HepG2 (cell line): ENCODE measurements around the gene TOR1AIP1. TPM values are rescaled to one million over a fixed set of nuclear protein-coding genes. Genes with fewer than 3 reads are reported as not detected.
A peak's percentile ranks its signal among the peaks of the same experiment; 100 is the strongest.

Source experiments
- ARNTL ChIP-seq: sonication (generic); formaldehyde crosslinking; IDR thresholded peaks from 2 replicates; pipeline ENCODE4 v1.4.0; 2020; ENCODE audit warnings: mild to moderate bottlenecking, missing genetic modification reagents
- CEBPB ChIP-seq: IDR thresholded peaks from 2 replicates; pipeline ENCODE4 v1.6.1; 2011; ENCODE audit warnings: low read depth, low read length, improper control_type of control experiment, borderline replicate concordance
- DNMT1 ChIP-seq: sonication (generic); formaldehyde crosslinking; IDR thresholded peaks from 2 replicates; pipeline ENCODE4 v1.5.1; 2020; ENCODE audit warnings: mild to moderate bottlenecking, missing genetic modification reagents
- ELF4 ChIP-seq: sonication (generic); formaldehyde crosslinking; IDR thresholded peaks from 2 replicates; pipeline ENCODE4 v1.5.0; 2020; ENCODE audit warnings: missing genetic modification reagents, mild to moderate bottlenecking, moderate library complexity, borderline replicate concordance
- GABPA ChIP-seq, 2 experiments: IDR thresholded peaks; 2 replicates each; pipeline ENCODE4 v1.6.1; 2011 to 2016; ENCODE audit warnings: low read depth in 2 of 2, low read length in 1 of 2, missing biosample characterization in 1 of 2, missing genetic modification characterization in 1 of 2
- HDAC2 ChIP-seq: sonication (generic); formaldehyde crosslinking; IDR thresholded peaks from 2 replicates; pipeline ENCODE4 v1.4.0; 2020; ENCODE audit warnings: missing genetic modification reagents
- IKZF4 ChIP-seq: sonication (generic); formaldehyde crosslinking; IDR thresholded peaks from 2 replicates; pipeline ENCODE4 v1.5.1; 2020; ENCODE audit warnings: borderline replicate concordance, mild to moderate bottlenecking, low read depth, missing genetic modification reagents; ENCODE audit errors: not compliant biosample characterization
- ISX ChIP-seq: sonication (generic); formaldehyde crosslinking; conservative IDR thresholded peaks from 2 replicates; pipeline ENCODE4 v1.5.0; 2020; ENCODE audit warnings: missing genetic modification reagents
- JDP2 ChIP-seq: sonication (generic); formaldehyde crosslinking; IDR thresholded peaks from 2 replicates; pipeline ENCODE4 v1.8.1; 2022; ENCODE audit warnings: missing genetic modification reagents, borderline replicate concordance
- PLRG1 ChIP-seq: fragments of 450-650 bp; conservative IDR thresholded peaks from 2 replicates; pipeline ENCODE4 v1.6.1; 2016
- RFX5 ChIP-seq: IDR thresholded peaks from 2 replicates; pipeline ENCODE4 v1.6.1; 2011; ENCODE audit warnings: low read depth, low read length, improper control_type of control experiment
- ZBTB1 ChIP-seq: sonication (generic); formaldehyde crosslinking; IDR thresholded peaks from 2 replicates; pipeline ENCODE4 v1.4.0; 2020; ENCODE audit warnings: missing genetic modification reagents, borderline replicate concordance
- ZBTB20 ChIP-seq: sonication (generic); formaldehyde crosslinking; IDR thresholded peaks from 2 replicates; pipeline ENCODE4 v1.8.1; 2023; ENCODE audit warnings: missing genetic modification reagents, low read depth, mild to moderate bottlenecking, borderline replicate concordance
- ZNF263 ChIP-seq: sonication (generic); formaldehyde crosslinking; IDR thresholded peaks from 2 replicates; pipeline ENCODE4 v1.4.0; 2020; ENCODE audit warnings: missing genetic modification reagents
- ZNF460 ChIP-seq: sonication (generic); formaldehyde crosslinking; IDR thresholded peaks from 2 replicates; pipeline ENCODE4 v1.5.1; 2020; ENCODE audit warnings: missing genetic modification reagents, mild to moderate bottlenecking, borderline replicate concordance
- ZNF468 ChIP-seq: sonication (generic); formaldehyde crosslinking; IDR thresholded peaks from 2 replicates; pipeline ENCODE4 v1.8.0; 2022; ENCODE audit warnings: mild to moderate bottlenecking, moderate library complexity, missing genetic modification reagents
- ZNF678 ChIP-seq: sonication (generic); formaldehyde crosslinking; IDR thresholded peaks from 2 replicates; pipeline ENCODE4 v1.4.0; 2020; ENCODE audit warnings: mild to moderate bottlenecking, missing genetic modification reagents
- ZSCAN21 ChIP-seq: sonication (generic); formaldehyde crosslinking; IDR thresholded peaks from 2 replicates; pipeline ENCODE4 v1.8.0; 2022; ENCODE audit warnings: mild to moderate bottlenecking, missing genetic modification reagents, moderate library complexity, borderline replicate concordance
- polyA plus RNA-seq, 8 experiments: library from polyadenylated mRNA; depleted of rRNA in 3 of 8; stranded (reverse) in 7 of 8; unstranded in 1 of 8; fragments of >200 nt; fragmentation: Illumina TruSeq in 4 of 8; extraction: Trizol in 4 of 8; gene quantifications; 2 replicates each; pipeline versions ENCODE4 v1.2.1 to v1.2.3, GENCODE V29; 2011 to 2016; ENCODE audit warnings: low read depth in 4 of 8, missing spikeins in 1 of 8, mixed read lengths in 1 of 8; ENCODE audit not compliant: insufficient read depth in 1 of 8
- total RNA-seq, 5 experiments: library from RNA; depleted of rRNA; stranded (reverse); fragments of >200 nt; fragmentation: Illumina TruSeq; extraction: Trizol; gene quantifications; 2 replicates each; pipeline ENCODE4 v1.2.3, GENCODE V29; 2016; ENCODE audit warnings: low read depth in 1 of 5
- TF ChIP-seq, protein P1 (sequence below): sonication (generic); formaldehyde crosslinking; IDR thresholded peaks from 2 replicates; pipeline ENCODE4 v1.4.0; 2020; ENCODE audit warnings: missing genetic modification reagents
- TF ChIP-seq, protein P2 (sequence below): sonication (generic); formaldehyde crosslinking; IDR thresholded peaks from 2 replicates; pipeline ENCODE4 v1.5.1; 2020; ENCODE audit warnings: missing genetic modification reagents, mild to moderate bottlenecking, borderline replicate concordance
- TF ChIP-seq, protein P3 (sequence below): fragments of 450-650 bp; IDR thresholded peaks from 2 replicates; pipeline ENCODE4 v1.6.1; 2017
- TF ChIP-seq, protein P4 (sequence below): sonication (generic); formaldehyde crosslinking; IDR thresholded peaks from 2 replicates; pipeline ENCODE4 v1.4.0; 2020; ENCODE audit warnings: missing genetic modification reagents, low read depth, mild to moderate bottlenecking, borderline replicate concordance

TOR1AIP1 gene
- total and polyA plus RNA-seq, 2 of the 13 experiments (the other 11 are each of a cell fraction or from before 2014, with no cell fraction given) = 15.6 to 29.0 TPM

DNA sequence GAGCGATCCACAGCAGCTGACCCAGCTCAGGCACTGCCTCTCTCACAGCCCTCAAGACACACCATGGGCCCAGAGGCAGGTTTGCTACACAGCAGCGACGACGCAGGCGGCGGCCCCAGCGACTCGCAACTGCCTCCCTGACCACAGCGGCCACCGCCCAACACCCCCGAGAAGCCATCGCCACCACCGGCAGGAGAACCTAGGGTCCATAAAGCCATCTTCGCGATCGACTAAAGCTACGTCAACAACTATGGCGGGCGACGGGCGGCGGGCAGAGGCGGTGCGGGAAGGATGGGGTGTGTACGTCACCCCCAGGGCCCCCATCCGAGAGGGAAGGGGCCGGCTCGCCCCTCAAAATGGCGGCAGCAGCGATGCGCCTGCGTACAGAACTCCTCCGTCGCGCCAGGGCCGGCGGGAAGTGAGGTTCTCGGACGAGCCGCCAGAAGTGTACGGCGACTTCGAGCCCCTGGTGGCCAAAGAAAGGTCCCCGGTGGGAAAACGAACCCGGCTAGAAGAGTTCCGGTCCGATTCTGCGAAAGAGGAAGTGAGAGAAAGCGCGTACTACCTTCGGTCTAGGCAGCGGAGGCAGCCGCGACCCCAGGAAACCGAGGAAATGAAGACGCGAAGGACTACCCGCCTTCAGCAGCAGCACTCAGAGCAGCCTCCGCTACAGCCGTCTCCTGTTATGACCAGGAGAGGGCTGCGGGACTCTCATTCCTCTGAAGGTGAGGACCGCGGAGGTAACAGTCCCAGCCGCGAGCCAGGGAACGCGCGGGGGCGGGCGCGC lies at the start of gene TOR1AIP1 (continued):
- TF ChIP-seq IKZF4 (CRISPR knock-in tag) = no peak
- TF ChIP-seq ISX (CRISPR knock-in tag) = no peak; the same call in 1 of the 2 replicates
- TF ChIP-seq ZNF263 = peak; percentile 29; the same call in 1 of the 2 replicates
- TF ChIP-seq, protein P1, sequence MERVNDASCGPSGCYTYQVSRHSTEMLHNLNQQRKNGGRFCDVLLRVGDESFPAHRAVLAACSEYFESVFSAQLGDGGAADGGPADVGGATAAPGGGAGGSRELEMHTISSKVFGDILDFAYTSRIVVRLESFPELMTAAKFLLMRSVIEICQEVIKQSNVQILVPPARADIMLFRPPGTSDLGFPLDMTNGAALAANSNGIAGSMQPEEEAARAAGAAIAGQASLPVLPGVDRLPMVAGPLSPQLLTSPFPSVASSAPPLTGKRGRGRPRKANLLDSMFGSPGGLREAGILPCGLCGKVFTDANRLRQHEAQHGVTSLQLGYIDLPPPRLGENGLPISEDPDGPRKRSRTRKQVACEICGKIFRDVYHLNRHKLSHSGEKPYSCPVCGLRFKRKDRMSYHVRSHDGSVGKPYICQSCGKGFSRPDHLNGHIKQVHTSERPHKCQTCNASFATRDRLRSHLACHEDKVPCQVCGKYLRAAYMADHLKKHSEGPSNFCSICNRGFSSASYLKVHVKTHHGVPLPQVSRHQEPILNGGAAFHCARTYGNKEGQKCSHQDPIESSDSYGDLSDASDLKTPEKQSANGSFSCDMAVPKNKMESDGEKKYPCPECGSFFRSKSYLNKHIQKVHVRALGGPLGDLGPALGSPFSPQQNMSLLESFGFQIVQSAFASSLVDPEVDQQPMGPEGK (CRISPR knock-in tag) = peak; percentile 99
- TF ChIP-seq HDAC2 (CRISPR knock-in tag) = peak; percentile 26
- TF ChIP-seq, protein P2, sequence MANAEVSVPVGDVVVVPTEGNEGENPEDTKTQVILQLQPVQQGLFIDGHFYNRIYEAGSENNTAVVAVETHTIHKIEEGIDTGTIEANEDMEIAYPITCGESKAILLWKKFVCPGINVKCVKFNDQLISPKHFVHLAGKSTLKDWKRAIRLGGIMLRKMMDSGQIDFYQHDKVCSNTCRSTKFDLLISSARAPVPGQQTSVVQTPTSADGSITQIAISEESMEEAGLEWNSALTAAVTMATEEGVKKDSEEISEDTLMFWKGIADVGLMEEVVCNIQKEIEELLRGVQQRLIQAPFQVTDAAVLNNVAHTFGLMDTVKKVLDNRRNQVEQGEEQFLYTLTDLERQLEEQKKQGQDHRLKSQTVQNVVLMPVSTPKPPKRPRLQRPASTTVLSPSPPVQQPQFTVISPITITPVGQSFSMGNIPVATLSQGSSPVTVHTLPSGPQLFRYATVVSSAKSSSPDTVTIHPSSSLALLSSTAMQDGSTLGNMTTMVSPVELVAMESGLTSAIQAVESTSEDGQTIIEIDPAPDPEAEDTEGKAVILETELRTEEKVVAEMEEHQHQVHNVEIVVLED (CRISPR knock-in tag) = peak; percentile 91
- peak; percentile 88 for TF ChIP-seq ZSCAN21 (CRISPR knock-in tag)
- TF ChIP-seq CEBPB = no peak
- no peak for TF ChIP-seq ZBTB1 (CRISPR knock-in tag)
- TF ChIP-seq, protein P3, sequence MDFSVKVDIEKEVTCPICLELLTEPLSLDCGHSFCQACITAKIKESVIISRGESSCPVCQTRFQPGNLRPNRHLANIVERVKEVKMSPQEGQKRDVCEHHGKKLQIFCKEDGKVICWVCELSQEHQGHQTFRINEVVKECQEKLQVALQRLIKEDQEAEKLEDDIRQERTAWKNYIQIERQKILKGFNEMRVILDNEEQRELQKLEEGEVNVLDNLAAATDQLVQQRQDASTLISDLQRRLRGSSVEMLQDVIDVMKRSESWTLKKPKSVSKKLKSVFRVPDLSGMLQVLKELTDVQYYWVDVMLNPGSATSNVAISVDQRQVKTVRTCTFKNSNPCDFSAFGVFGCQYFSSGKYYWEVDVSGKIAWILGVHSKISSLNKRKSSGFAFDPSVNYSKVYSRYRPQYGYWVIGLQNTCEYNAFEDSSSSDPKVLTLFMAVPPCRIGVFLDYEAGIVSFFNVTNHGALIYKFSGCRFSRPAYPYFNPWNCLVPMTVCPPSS = no peak
- peak; percentile 49; the same call in 1 of the 2 replicates for TF ChIP-seq ARNTL (CRISPR knock-in tag)
- TF ChIP-seq ELF4 (CRISPR knock-in tag) = peak; percentile 31; the same call in 1 of the 2 replicates
- no peak for TF ChIP-seq PLRG1
- TF ChIP-seq, protein P4, sequence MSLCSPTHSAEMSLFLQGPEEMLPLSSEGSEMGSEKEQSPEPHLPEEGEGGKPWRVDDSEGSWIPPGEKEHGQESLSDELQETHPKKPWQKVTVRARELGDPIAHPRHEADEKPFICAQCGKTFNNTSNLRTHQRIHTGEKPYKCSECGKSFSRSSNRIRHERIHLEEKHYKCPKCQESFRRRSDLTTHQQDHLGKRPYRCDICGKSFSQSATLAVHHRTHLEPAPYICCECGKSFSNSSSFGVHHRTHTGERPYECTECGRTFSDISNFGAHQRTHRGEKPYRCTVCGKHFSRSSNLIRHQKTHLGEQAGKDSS (CRISPR knock-in tag) = no peak; the same call in 1 of the 2 replicates
- TF ChIP-seq ZNF678 (CRISPR knock-in tag) = 0 out of 2 replicates have a peak, but pooled peaks have one; percentile 25
- peak; percentile 53; the same call in 1 of the 2 replicates for TF ChIP-seq RFX5
- peak; percentile 43; the same call in 1 of the 2 replicates for TF ChIP-seq ZNF460 (CRISPR knock-in tag)
- TF ChIP-seq ZBTB20 (CRISPR knock-in tag) = peak; percentile 84; the same call in 1 of the 2 replicates
- TF ChIP-seq ZNF468 = peak; percentile 16
- peak; percentile 20; the same call in 1 of the 2 replicates for TF ChIP-seq DNMT1 (CRISPR knock-in tag)
- TF ChIP-seq JDP2 (CRISPR knock-in tag) = no peak; the same call in 1 of the 2 replicates
- TF ChIP-seq GABPA (IDR thresholded peaks at IDR 0.05; ENCODE audit: low read depth, low read length) = peak; percentile 92
- TF ChIP-seq GABPA (CRISPR knock-in tag; IDR thresholded peaks at IDR 0.05; ENCODE audit: low read depth) = peak; percentile 98
